Gastroesophageal sphincter (tissue), 4 donors: ENCODE measurements around the gene MAPK8. TPM values are rescaled to one million over a fixed set of nuclear protein-coding genes. Genes with fewer than 3 reads are reported as not detected.

ENCODE experiments used
- ATAC-seq: fragments of 150-250 bp; one replicate; pipeline ENCODE4 v1.9.1; 2016; ENCODE audit warnings: mild to moderate bottlenecking, moderate library complexity
- H3K27ac ChIP-seq, 4 donors: fragments of 200-600 bp; sonication (generic) in 3 of 4; 1 replicate in 3 of 4; 2 replicates in 1 of 4; pipeline ENCODE4 v1.5.1; 2016 to 2019
- H3K27me3 ChIP-seq: fragments of 200-600 bp; sonication (generic); one replicate; pipeline ENCODE4 v1.5.1; 2019
- H3K36me3 ChIP-seq, 2 donors: fragments of 200-600 bp; sonication (generic); one replicate each; pipeline ENCODE4 v1.5.1; 2019; ENCODE audit warnings: control low read depth in 1 of 2
- H3K4me1 ChIP-seq, 3 donors: fragments of 200-600 bp; sonication (generic); 1 replicate in 2 of 3; 2 replicates in 1 of 3; pipeline ENCODE4 v1.5.1; 2016 to 2019; ENCODE audit warnings: control low read depth in 2 of 3
- H3K4me3 ChIP-seq, 2 donors: fragments of 200-600 bp; sonication (generic); one replicate each; pipeline ENCODE4 v1.5.1; 2019; ENCODE audit warnings: mild to moderate bottlenecking in 1 of 2, moderate library complexity in 1 of 2
- H3K9me3 ChIP-seq, 3 donors: fragments of 200-600 bp; sonication (generic); one replicate each; pipeline ENCODE4 v1.5.1; 2017 to 2019; ENCODE audit warnings: control low read depth in 2 of 3
- EP300 ChIP-seq: sonication (generic); formaldehyde crosslinking; IDR thresholded peaks from one replicate; pipeline ENCODE4 v1.6.1; 2017; ENCODE audit warnings: antibody characterized with exemption, mild to moderate bottlenecking
- POLR2A ChIP-seq, 2 donors: fragments of 450-650 bp; IDR thresholded peaks; one replicate each; pipeline ENCODE4 v1.6.1; 2017; ENCODE audit warnings: antibody characterized with exemption in 2 of 2, mild to moderate bottlenecking in 2 of 2, moderate library complexity in 1 of 2
- POLR2AphosphoS5 ChIP-seq: sonication (generic); formaldehyde crosslinking; IDR thresholded peaks from one replicate; pipeline ENCODE4 v1.6.1; 2017; ENCODE audit warnings: antibody characterized with exemption
- WGBS, 2 donors: methylation state at CpG; one replicate each; pipeline ENCODE4 v1.1.5; 2018; ENCODE audit warnings: low coverage in 1 of 2; 5-methylcytosine and 5-hydroxymethylcytosine counted together
- total RNA-seq, 4 donors: library from RNA; depleted of rRNA; stranded (reverse); fragments of >200 nt; gene quantifications; one replicate each; pipeline ENCODE4 v1.1.0, GENCODE V29; 2016
- TF ChIP-seq, protein P1 (sequence below), 4 experiments: fragments of 200-600 bp in 2 of 4; fragments of 450-650 bp in 2 of 4; sonication (generic) in 1 of 4; IDR thresholded peaks; one replicate each; pipeline ENCODE4 v1.5.1; 2017 to 2019; ENCODE audit warnings: antibody characterized with exemption in 4 of 4, mild to moderate bottlenecking in 2 of 4, moderate library complexity in 2 of 4

The MAPK8 gene
- total RNA-seq, 4 donors from 2014 or later: 35.6 to 63.7 (median 40.7) TPM

DNA sequence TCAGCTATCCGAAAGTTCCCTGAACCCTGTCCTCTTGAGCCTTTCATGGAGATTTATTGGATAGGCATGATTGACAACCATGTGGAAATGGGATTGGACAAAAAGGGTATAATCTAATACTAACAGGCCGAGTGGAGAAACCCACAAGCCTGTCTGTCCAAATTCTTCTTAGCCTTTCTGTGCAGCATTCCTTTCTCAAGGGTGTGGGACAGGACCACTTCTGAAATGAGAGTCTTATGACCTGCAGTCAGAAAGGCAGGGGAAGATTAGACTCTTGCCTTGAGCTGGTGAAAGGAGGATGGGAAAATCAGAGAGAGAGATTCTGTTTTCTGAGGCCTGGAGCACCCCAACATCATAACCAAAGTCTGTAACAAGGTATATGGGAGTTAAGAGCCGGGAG, 85.5 kb downstream of the MAPK8 start:
- peaks cover 0 to 21% (median 0%) of the 10 kb centered on the region in 3 donors for H3K4me1 ChIP-seq
- no peak for ATAC-seq
- H3K36me3 ChIP-seq: no peaks in the 10 kb centered on the region
- no peak overlapping the region for H3K4me3 ChIP-seq
- no peak overlapping the region for H3K27ac ChIP-seq
- H3K27me3 ChIP-seq: no peaks in the 10 kb centered on the region
- 87 to 93% methylated on average over 2 to 3 of the region's 3 CpGs for WGBS, 2 donors
- H3K9me3 ChIP-seq: no peaks in the 10 kb centered on the region
- TF ChIP-seq, protein P1, sequence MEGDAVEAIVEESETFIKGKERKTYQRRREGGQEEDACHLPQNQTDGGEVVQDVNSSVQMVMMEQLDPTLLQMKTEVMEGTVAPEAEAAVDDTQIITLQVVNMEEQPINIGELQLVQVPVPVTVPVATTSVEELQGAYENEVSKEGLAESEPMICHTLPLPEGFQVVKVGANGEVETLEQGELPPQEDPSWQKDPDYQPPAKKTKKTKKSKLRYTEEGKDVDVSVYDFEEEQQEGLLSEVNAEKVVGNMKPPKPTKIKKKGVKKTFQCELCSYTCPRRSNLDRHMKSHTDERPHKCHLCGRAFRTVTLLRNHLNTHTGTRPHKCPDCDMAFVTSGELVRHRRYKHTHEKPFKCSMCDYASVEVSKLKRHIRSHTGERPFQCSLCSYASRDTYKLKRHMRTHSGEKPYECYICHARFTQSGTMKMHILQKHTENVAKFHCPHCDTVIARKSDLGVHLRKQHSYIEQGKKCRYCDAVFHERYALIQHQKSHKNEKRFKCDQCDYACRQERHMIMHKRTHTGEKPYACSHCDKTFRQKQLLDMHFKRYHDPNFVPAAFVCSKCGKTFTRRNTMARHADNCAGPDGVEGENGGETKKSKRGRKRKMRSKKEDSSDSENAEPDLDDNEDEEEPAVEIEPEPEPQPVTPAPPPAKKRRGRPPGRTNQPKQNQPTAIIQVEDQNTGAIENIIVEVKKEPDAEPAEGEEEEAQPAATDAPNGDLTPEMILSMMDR (IDR thresholded peaks at IDR 0.05): no peak
- no peak for TF ChIP-seq POLR2AphosphoS5
- TF ChIP-seq EP300: no peak

DNA sequence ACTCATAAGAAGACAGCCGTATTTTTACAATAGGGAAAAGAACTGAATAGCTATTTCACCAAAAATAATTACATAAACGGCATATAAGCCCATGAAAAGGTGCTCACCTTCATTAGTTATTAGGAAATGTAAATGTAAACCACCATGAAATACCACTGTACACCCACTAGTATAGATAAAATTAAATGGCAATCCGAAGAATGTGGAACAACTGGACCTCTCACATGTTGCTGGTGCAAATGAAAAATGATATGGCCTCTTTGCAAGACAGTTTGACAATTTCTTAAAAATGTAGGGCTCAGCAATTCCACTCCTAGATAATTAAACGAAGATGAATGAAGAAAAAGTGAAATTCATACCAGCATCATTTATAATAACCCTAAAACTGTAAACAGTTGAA, 91.8 kb downstream of the MAPK8 start:
- Histone ChIP-seq H3K4me1 (peaks cover 0 to 27% (median 7%) of the 10 kb centered on the region in 3 donors), H3K4me3 (no peak overlapping the region), H3K9me3 (no peaks in the 10 kb centered on the region), H3K36me3 (no peaks in the 10 kb centered on the region), H3K27ac (no peak overlapping the region), H3K27me3 (no peaks in the 10 kb centered on the region)
- ATAC-seq: no peak
- whole genome bisulfite sequencing, 2 donors: 67 to 76% methylated on average over 4 of the region's 4 CpGs
- TF ChIP-seq EP300: no peak
- TF ChIP-seq POLR2AphosphoS5: no peak
- no peak for TF ChIP-seq POLR2A (IDR thresholded peaks at IDR 0.05)
- TF ChIP-seq, protein P1 (IDR thresholded peaks at IDR 0.05): no peak

DNA sequence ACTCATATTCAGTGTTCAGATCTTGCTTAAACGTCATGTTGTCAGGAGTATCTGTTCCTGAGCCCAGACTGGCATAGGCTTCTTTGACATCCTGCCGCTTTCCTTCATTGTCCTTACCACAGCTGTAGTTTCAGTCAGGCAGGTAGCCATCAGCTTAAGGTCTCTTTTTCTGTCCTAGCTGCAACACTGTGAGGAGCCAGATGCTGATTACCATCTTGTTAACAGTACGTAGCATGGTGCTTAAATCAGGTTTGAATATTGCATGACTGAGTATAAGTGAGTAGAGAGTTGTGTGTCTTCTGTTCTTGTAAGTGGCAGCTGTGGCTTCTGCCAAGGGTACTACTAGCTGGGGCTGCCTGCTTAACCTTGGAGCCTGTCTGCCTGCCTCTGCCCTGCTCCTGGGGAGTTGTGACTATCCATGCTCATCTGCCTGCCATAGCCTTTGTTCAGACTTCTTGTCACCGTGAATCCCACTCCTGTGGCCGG, 92.6 kb downstream of the MAPK8 start:
- H3K4me3 ChIP-seq: no peak overlapping the region
- H3K36me3 ChIP-seq: no peaks in the 10 kb centered on the region
- H3K9me3 ChIP-seq: no peaks in the 10 kb centered on the region
- H3K27ac ChIP-seq: no peak overlapping the region
- WGBS, 2 donors: 77 to 86% methylated on average over 5 of the region's 5 CpGs
- ATAC-seq: no peak
- no peak for TF ChIP-seq EP300
- TF ChIP-seq POLR2A (IDR thresholded peaks at IDR 0.05): no peak
- TF ChIP-seq POLR2AphosphoS5: no peak
- TF ChIP-seq, protein P1 (IDR thresholded peaks at IDR 0.05): no peak
- H3K4me1 ChIP-seq: peaks cover 0 to 27% (median 7%) of the 10 kb centered on the region in 3 donors
- no peaks in the 10 kb centered on the region for H3K27me3 ChIP-seq

DNA sequence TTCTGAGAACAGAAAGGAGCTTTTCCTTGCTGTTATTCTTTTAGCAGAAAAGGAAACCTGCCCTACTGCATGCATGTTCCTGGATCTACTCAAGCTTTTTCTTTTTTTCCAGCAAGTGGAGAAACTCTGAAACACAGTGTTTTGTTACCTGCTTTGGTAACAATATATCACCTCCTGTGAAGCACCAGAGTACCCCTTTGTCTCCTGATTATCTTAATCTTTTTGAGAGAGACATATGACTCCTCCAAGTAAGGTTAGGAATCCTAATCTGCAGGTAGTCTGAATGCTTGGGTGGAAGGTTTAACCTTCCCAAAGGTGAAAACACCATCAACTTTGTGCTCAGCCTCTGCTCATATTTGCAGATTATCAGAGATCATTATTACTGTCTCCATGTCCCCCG, 93.1 kb downstream of the MAPK8 start:
- H3K36me3 ChIP-seq: peaks cover 0 to 2% of the 10 kb centered on the region in 2 donors
- 100% methylated on average over 1 of the region's 1 CpG; no CpG with 5 or more reads in 1 of the 2 donors for WGBS, 2 donors
- no peak for TF ChIP-seq EP300
- no peak for TF ChIP-seq POLR2AphosphoS5
- TF ChIP-seq, protein P1 (IDR thresholded peaks at IDR 0.05): no peak
- TF ChIP-seq POLR2A (IDR thresholded peaks at IDR 0.05): no peak
- ATAC-seq: no peak
- no peak overlapping the region for H3K4me3 ChIP-seq
- H3K9me3 ChIP-seq: no peaks in the 10 kb centered on the region
- H3K27me3 ChIP-seq: no peaks in the 10 kb centered on the region
- no peak overlapping the region for H3K27ac ChIP-seq
- H3K4me1 ChIP-seq: peaks cover 0 to 27% (median 7%) of the 10 kb centered on the region in 3 donors

DNA sequence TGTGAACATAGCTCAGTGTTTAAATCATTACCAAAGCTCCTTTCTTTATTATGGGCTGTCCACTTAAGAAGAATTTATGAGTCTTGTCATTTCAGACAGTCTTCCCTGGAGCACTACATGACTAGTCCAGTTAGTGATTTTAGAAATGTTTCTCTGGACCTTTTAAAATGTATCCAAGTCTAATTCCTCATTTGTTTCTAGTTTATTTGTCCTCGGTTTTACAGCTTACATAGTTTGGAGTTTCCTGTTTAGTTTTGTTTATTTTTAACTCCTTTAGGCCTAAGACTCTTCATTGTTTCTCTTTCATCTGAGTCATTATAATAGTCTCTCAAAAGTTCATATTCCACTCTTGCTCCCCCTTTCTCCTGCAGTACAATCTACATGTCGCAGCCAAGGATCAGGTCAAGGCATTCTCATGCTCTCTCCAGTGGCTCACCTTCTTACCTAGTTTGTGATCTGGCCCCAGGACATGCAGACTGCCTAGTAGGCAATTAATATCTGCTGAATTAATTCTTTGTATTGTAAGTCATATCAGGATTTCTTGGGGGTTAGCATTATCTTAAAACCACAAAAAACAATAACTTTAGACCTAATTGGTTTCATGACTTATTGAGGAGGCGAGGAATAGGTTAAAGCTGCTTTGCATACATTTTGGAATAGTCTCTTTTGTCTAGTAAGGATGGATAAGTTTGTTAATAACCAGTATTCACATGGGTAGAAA, 93.8 kb downstream of the MAPK8 start:
- no peaks in the 10 kb centered on the region for H3K27me3 ChIP-seq
- WGBS, 2 donors: 60 to 68% methylated on average over 3 of the region's 3 CpGs
- no peak overlapping the region for H3K27ac ChIP-seq
- TF ChIP-seq POLR2A (IDR thresholded peaks at IDR 0.05) (no peak), EP300 (no peak), POLR2AphosphoS5 (no peak)
- TF ChIP-seq, protein P1 (IDR thresholded peaks at IDR 0.05): no peak
- no peak overlapping the region for H3K4me3 ChIP-seq
- no peak for ATAC-seq
- peaks cover 0 to 4% of the 10 kb centered on the region in 2 donors for H3K36me3 ChIP-seq
- peaks cover 0 to 27% (median 7%) of the 10 kb centered on the region in 3 donors for H3K4me1 ChIP-seq
- no peaks in the 10 kb centered on the region for H3K9me3 ChIP-seq
